ENCODE data around the gene SPATA3. TPM values are rescaled to one million over a fixed set of nuclear protein-coding genes. Genes with fewer than 3 reads are reported as not detected.

The SPATA3 gene
- total and polyA plus RNA-seq, 2 experiments from 2014 or later = not detected

- no peaks in the 10 kb centered on the region for H3K27me3 ChIP-seq (ENCODE audit: insufficient read depth)
- H3K4me2 ChIP-seq = no peak overlapping the region
- no peaks in the 10 kb centered on the region for H3F3A ChIP-seq (replicated peaks; ENCODE audit: low read depth)
- no peaks in the 10 kb centered on the region for H3K36me3 ChIP-seq (ENCODE audit: insufficient read depth)
- no peaks in the 10 kb centered on the region for H3K9me2 ChIP-seq (ENCODE audit: insufficient read depth)
- DNase-seq (ENCODE audit: low spot score) (no peak), ATAC-seq (no peak)
- H3K27ac ChIP-seq (ENCODE audit: low read depth) = no peak overlapping the region
- peaks cover 11% of the 10 kb centered on the region; the same call in 2 of the 3 replicates for H3K4me1 Mint-ChIP-seq
- no peak overlapping the region for H3K4me3 ChIP-seq
- H4K20me1 ChIP-seq (replicated peaks; ENCODE audit: insufficient read depth) = no peaks in the 10 kb centered on the region
- H3K27ac Mint-ChIP-seq = no peak overlapping the region
- peaks cover 9% of the 10 kb centered on the region for H3K9me3 Mint-ChIP-seq
- no peak for TF ChIP-seq ZNF331 (CRISPR knock-in tag; IDR thresholded peaks at IDR 0.05; ENCODE audit: low read depth)
- no peak for TF ChIP-seq REST (IDR thresholded peaks at IDR 0.05; ENCODE audit: unreplicated experiment)
- no peak for TF ChIP-seq ZNF114 (CRISPR knock-in tag; IDR thresholded peaks at IDR 0.05)
- no peak for TF ChIP-seq EZH2 (IDR thresholded peaks at IDR 0.05; ENCODE audit: low read depth, unreplicated experiment)
- TF ChIP-seq CREB1 (CRISPR knock-in tag; IDR thresholded peaks at IDR 0.05; ENCODE audit: low read depth) = no peak
- no peak for TF ChIP-seq EZH2phosphoT487 (IDR thresholded peaks at IDR 0.05; ENCODE audit: unreplicated experiment)
- TF ChIP-seq JUNB (IDR thresholded peaks at IDR 0.05; ENCODE audit: unreplicated experiment) = no peak
- no peak for TF ChIP-seq NANOG (IDR thresholded peaks at IDR 0.05; ENCODE audit: borderline replicate concordance)
- no peak for TF ChIP-seq CTCF (conservative IDR thresholded peaks at IDR 0.05; ENCODE audit: low read depth in 2 of 2)
- TF ChIP-seq POLR2AphosphoS5 (IDR thresholded peaks at IDR 0.05; ENCODE audit: low read depth) = no peak
- TF ChIP-seq, protein P1, sequence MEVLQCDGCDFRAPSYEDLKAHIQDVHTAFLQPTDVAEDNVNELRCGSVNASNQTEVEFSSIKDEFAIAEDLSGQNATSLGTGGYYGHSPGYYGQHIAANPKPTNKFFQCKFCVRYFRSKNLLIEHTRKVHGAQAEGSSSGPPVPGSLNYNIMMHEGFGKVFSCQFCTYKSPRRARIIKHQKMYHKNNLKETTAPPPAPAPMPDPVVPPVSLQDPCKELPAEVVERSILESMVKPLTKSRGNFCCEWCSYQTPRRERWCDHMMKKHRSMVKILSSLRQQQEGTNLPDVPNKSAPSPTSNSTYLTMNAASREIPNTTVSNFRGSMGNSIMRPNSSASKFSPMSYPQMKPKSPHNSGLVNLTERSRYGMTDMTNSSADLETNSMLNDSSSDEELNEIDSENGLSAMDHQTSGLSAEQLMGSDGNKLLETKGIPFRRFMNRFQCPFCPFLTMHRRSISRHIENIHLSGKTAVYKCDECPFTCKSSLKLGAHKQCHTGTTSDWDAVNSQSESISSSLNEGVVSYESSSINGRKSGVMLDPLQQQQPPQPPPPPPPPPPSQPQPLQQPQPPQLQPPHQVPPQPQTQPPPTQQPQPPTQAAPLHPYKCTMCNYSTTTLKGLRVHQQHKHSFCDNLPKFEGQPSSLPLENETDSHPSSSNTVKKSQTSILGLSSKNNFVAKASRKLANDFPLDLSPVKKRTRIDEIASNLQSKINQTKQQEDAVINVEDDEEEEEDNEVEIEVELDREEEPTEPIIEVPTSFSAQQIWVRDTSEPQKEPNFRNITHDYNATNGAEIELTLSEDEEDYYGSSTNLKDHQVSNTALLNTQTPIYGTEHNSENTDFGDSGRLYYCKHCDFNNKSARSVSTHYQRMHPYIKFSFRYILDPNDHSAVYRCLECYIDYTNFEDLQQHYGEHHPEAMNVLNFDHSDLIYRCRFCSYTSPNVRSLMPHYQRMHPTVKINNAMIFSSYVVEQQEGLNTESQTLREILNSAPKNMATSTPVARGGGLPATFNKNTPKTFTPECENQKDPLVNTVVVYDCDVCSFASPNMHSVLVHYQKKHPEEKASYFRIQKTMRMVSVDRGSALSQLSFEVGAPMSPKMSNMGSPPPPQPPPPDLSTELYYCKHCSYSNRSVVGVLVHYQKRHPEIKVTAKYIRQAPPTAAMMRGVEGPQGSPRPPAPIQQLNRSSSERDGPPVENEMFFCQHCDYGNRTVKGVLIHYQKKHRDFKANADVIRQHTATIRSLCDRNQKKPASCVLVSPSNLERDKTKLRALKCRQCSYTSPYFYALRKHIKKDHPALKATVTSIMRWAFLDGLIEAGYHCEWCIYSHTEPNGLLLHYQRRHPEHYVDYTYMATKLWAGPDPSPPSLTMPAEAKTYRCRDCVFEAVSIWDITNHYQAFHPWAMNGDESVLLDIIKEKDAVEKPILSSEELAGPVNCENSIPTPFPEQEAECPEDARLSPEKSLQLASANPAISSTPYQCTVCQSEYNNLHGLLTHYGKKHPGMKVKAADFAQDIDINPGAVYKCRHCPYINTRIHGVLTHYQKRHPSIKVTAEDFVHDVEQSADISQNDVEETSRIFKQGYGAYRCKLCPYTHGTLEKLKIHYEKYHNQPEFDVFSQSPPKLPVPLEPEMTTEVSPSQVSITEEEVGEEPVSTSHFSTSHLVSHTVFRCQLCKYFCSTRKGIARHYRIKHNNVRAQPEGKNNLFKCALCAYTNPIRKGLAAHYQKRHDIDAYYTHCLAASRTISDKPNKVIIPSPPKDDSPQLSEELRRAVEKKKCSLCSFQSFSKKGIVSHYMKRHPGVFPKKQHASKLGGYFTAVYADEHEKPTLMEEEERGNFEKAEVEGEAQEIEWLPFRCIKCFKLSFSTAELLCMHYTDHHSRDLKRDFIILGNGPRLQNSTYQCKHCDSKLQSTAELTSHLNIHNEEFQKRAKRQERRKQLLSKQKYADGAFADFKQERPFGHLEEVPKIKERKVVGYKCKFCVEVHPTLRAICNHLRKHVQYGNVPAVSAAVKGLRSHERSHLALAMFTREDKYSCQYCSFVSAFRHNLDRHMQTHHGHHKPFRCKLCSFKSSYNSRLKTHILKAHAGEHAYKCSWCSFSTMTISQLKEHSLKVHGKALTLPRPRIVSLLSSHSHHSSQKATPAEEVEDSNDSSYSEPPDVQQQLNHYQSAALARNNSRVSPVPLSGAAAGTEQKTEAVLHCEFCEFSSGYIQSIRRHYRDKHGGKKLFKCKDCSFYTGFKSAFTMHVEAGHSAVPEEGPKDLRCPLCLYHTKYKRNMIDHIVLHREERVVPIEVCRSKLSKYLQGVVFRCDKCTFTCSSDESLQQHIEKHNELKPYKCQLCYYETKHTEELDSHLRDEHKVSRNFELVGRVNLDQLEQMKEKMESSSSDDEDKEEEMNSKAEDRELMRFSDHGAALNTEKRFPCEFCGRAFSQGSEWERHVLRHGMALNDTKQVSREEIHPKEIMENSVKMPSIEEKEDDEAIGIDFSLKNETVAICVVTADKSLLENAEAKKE (CRISPR knock-in tag; IDR thresholded peaks at IDR 0.05) = no peak
- TF ChIP-seq, protein P2, sequence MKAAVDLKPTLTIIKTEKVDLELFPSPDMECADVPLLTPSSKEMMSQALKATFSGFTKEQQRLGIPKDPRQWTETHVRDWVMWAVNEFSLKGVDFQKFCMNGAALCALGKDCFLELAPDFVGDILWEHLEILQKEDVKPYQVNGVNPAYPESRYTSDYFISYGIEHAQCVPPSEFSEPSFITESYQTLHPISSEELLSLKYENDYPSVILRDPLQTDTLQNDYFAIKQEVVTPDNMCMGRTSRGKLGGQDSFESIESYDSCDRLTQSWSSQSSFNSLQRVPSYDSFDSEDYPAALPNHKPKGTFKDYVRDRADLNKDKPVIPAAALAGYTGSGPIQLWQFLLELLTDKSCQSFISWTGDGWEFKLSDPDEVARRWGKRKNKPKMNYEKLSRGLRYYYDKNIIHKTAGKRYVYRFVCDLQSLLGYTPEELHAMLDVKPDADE (IDR thresholded peaks at IDR 0.05) = no peak
- no peak for TF ChIP-seq STAT1 (IDR thresholded peaks at IDR 0.05; ENCODE audit: unreplicated experiment)
- no peaks in the 10 kb centered on the region for H3K4me1 ChIP-seq (ENCODE audit: insufficient read depth)
- H3K79me2 ChIP-seq (replicated peaks; ENCODE audit: insufficient read depth) = no peaks in the 10 kb centered on the region
- H2AFZ ChIP-seq = no peak overlapping the region
- H3K27me3 Mint-ChIP-seq (ENCODE audit: insufficient read depth, low read depth, poor library complexity) = peaks cover 2% of the 10 kb centered on the region
- H3K4me3 Mint-ChIP-seq = no peak overlapping the region
- no peaks in the 10 kb centered on the region for H3K36me3 Mint-ChIP-seq (ENCODE audit: low read depth)
Observed at GRCh38 chr2:230975927-230976326, 20.0 kb upstream of the SPATA3 start.
